AG08396 (cell line): ENCODE measurements around the gene IFNLR1.
"Not testable (repeated sequence)": the region's sequence is repeated elsewhere in the genome, so short reads cannot be mapped to it uniquely, and the experiment has no call there.

ENCODE experiments used
- DNase-seq: peaks from one replicate; pipeline ENCODE4 v3.0.0; 2012; ENCODE audit warnings: low spot score, mixed read lengths

Gene IFNLR1

GRCh38 chr1:24186993-24187790 lies at the start of gene IFNLR1:
Gene IFNLR1, minus strand, starts transcription at chr1:24187289. Its CDS starts 41 bp downstream, at chr1:24187248.
- peak; percentile 41 for DNase-seq

- DNase-seq: no peak
These were observed 49.1 kb upstream of the IFNLR1 start for GRCh38 chr1:24235921-24236788.

GRCh38 chr1:24233684-24234600 lies 46.9 kb upstream of the IFNLR1 start:
- DNase-seq: no peak

- DNase-seq: no peak
These were observed 44.6 kb upstream of the IFNLR1 start for GRCh38 chr1:24231701-24232100.

GRCh38 chr1:24228311-24228710 lies 41.2 kb upstream of the IFNLR1 start:
- DNase-seq: no peak

GRCh38 chr1:24226749-24227148 lies 39.7 kb upstream of the IFNLR1 start:
- DNase-seq: no peak

- no peak for DNase-seq
These were observed 37.7 kb upstream of the IFNLR1 start for GRCh38 chr1:24224761-24225160.

GRCh38 chr1:24224086-24224485 lies 37.0 kb upstream of the IFNLR1 start:
- no peak for DNase-seq

GRCh38 chr1:24222793-24223192 lies 35.7 kb upstream of the IFNLR1 start:
- DNase-seq: no peak

GRCh38 chr1:24222008-24222605 lies 35.0 kb upstream of the IFNLR1 start:
- no peak for DNase-seq

- DNase-seq: no peak
These were observed 34.2 kb upstream of the IFNLR1 start for GRCh38 chr1:24221246-24221645.

- no peak for DNase-seq
These were observed 29.4 kb upstream of the IFNLR1 start for GRCh38 chr1:24216276-24217074.

GRCh38 chr1:24215226-24215814 lies 28.2 kb upstream of the IFNLR1 start:
- no peak for DNase-seq

GRCh38 chr1:24212376-24212775 lies 25.3 kb upstream of the IFNLR1 start:
- no peak for DNase-seq

- no peak for DNase-seq
These were observed 23.1 kb upstream of the IFNLR1 start for GRCh38 chr1:24210195-24210627.

GRCh38 chr1:24209097-24209496 lies 22.0 kb upstream of the IFNLR1 start:
- no peak for DNase-seq

- DNase-seq: no peak
These were observed 20.6 kb upstream of the IFNLR1 start for GRCh38 chr1:24207709-24208108.

- DNase-seq: not testable (repeated sequence)
These were observed 20.3 kb upstream of the IFNLR1 start for GRCh38 chr1:24207395-24207687.

GRCh38 chr1:24206516-24207394 lies 19.7 kb upstream of the IFNLR1 start:
- no peak for DNase-seq

GRCh38 chr1:24206083-24206464 lies 19.0 kb upstream of the IFNLR1 start:
- no peak for DNase-seq
